HAP-1 (cell line): ENCODE measurements around the gene NHS.

Source experiments
- DNase-seq, 2 experiments: peaks; one replicate each; pipeline ENCODE4 v3.0.0-alpha.2; 2016 to 2020; ENCODE audit warnings: low spot score in 2 of 2
- H3K27me3 ChIP-seq: fragments of 250-450 bp; sonication (Bioruptor Pico); 2 replicates; pipeline ENCODE4 v1.5.1; 2020; ENCODE audit warnings: low read depth, mild to moderate bottlenecking, moderate library complexity
- H3K36me3 ChIP-seq: fragments of 250-450 bp; sonication (Bioruptor Pico); replicated peaks from 2 replicates; pipeline ENCODE4 v1.5.1; 2020; ENCODE audit warnings: mild to moderate bottlenecking
- H3K4me1 ChIP-seq: fragments of 250-450 bp; sonication (Bioruptor Pico); 2 replicates; pipeline ENCODE4 v1.5.1; 2020; ENCODE audit warnings: mild to moderate bottlenecking
- H3K4me3 ChIP-seq: fragments of 250-450 bp; sonication (Bioruptor Pico); 2 replicates; pipeline ENCODE4 v1.5.1; 2020; ENCODE audit warnings: mild to moderate bottlenecking, moderate library complexity
- H3K9me3 ChIP-seq: fragments of 250-450 bp; sonication (Bioruptor Pico); 2 replicates; pipeline ENCODE4 v1.5.1; 2020; ENCODE audit warnings: mild to moderate bottlenecking, moderate library complexity
- in situ Hi-C: fragments of 300-500 bp; cut with MboI; formaldehyde crosslinking; loops from 3 replicates; pipeline ENCODE4 v1.14.3; 2020; ENCODE audit warnings: low sequenced_read_pairs, inconsistent platforms, mixed read lengths

NHS gene

DNA sequence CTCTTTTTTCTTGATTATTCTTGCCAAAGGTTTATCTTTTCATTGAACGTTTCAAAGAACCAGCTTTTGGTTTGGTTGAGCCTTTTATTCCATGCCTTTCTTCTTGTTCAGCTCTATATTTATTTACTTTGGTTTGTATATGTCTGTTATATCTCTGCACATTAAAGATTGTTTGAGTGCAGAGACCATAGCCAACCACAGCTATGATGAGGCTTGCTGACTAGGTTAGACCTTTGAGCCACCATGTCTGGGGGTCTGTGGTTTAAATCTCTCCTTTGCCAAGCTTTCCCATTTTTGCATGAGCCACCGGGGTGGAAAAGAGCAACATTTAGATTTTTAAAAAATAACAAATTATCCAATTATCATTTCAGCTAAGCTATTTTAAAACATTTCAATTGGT is 96.1 kb downstream of the NHS start:
- H3K9me3 ChIP-seq: no peaks in the 10 kb centered on the region
- no peak for DNase-seq
- H3K4me1 ChIP-seq: no peaks in the 10 kb centered on the region
- in situ Hi-C loops: no loop called here
- no peak overlapping the region for H3K4me3 ChIP-seq
- H3K27me3 ChIP-seq: peaks cover 2% of the 10 kb centered on the region; the same call in 1 of the 2 replicates
- H3K36me3 ChIP-seq: no peaks in the 10 kb centered on the region

DNA sequence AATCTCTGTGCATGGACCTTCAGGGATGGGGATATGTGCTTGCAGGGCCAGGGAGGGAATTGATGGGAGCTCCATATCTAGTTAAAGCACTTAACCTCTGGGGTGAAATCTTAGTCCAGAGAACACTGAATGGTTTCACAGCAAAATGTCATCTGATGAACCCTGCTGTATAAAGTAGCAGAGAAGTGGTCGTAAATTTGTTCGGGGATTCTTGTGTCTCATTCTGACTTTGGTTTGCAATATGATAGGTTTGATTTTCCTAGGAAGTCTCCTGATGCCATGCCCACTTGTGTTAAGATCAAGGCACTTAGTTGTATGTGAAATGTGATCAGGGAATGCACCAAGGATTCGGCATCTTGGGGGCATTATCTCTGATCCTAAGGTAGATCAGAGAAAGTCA is 96.9 kb downstream of the NHS start:
- in situ Hi-C loops: no loop called here
- Histone ChIP-seq H3K4me3 (no peak overlapping the region), H3K4me1 (no peaks in the 10 kb centered on the region), H3K9me3 (no peaks in the 10 kb centered on the region), H3K36me3 (no peaks in the 10 kb centered on the region), H3K27me3 (no peaks in the 10 kb centered on the region)
- DNase-seq: no peak

DNA sequence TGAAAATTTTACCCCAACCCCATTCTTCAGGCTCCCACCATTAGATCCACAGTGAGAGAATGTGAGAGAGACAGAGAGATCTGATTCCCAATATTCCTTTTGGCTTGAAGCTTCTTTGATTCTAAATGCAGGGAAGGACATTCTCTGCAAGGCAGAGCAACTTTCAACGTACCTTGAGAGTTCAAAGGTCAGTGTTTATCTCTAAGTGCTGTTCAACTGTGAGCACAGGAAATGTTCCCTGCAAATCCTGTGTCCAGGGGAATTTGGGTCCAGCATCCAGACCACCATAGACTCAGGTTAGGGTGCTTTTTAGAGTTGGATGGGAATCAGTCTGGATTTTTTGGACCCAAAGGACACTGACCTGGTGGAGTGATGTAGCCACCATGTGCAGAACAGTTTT is 97.4 kb downstream of the NHS start:
- in situ Hi-C loops: no loop called here
- no peak for DNase-seq
- no peaks in the 10 kb centered on the region for H3K4me1 ChIP-seq
- no peaks in the 10 kb centered on the region for H3K9me3 ChIP-seq
- no peaks in the 10 kb centered on the region for H3K27me3 ChIP-seq
- no peak overlapping the region for H3K4me3 ChIP-seq
- H3K36me3 ChIP-seq: no peaks in the 10 kb centered on the region

DNA sequence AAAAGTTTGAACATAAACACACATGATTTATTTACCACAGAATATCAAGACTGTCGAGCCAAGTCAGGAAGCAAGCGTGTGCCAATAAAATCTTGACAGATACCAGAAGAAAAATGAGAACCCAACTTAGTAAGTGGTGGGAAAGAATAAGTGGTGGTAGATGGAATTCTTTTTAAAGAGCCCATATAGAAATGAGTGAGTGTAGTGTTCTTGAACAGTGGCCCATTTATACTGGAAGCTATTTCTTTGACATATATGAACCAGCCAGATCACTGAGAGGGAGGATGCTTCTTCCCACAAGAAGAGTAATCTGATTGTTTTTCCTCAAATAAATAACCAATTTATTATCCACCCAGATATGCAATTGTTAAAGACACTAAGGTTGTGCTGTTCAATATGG is 98.0 kb downstream of the NHS start:
- H3K36me3 ChIP-seq: no peaks in the 10 kb centered on the region
- H3K4me3 ChIP-seq: no peak overlapping the region
- no peaks in the 10 kb centered on the region for H3K4me1 ChIP-seq
- H3K9me3 ChIP-seq: no peaks in the 10 kb centered on the region
- DNase-seq: no peak
- no peaks in the 10 kb centered on the region for H3K27me3 ChIP-seq
- in situ Hi-C loops: no loop called here

DNA sequence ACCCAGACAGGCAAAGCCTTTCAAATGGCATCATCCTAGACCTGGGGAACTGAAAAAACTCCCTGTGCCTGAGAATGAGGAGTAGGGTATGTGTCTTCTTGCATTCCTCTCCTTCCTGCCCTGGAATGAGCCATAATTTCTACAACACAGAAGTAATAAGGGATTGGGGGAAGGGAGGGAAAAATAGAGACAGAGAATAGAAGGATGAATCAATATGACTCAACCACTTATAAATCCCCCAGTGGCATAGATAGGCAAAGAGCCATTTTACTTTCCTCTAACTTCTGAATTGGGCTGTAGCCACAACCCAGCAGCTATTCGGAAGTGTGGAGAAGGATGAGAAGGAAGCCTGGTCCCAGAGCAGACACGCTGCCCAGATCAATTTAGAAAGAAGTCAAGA is 99.9 kb downstream of the NHS start:
- H3K36me3 ChIP-seq: no peaks in the 10 kb centered on the region
- no peaks in the 10 kb centered on the region for H3K9me3 ChIP-seq
- DNase-seq: no peak
- in situ Hi-C loops: no loop called here
- H3K4me3 ChIP-seq: no peak overlapping the region
- no peaks in the 10 kb centered on the region for H3K27me3 ChIP-seq
- no peaks in the 10 kb centered on the region for H3K4me1 ChIP-seq

DNA sequence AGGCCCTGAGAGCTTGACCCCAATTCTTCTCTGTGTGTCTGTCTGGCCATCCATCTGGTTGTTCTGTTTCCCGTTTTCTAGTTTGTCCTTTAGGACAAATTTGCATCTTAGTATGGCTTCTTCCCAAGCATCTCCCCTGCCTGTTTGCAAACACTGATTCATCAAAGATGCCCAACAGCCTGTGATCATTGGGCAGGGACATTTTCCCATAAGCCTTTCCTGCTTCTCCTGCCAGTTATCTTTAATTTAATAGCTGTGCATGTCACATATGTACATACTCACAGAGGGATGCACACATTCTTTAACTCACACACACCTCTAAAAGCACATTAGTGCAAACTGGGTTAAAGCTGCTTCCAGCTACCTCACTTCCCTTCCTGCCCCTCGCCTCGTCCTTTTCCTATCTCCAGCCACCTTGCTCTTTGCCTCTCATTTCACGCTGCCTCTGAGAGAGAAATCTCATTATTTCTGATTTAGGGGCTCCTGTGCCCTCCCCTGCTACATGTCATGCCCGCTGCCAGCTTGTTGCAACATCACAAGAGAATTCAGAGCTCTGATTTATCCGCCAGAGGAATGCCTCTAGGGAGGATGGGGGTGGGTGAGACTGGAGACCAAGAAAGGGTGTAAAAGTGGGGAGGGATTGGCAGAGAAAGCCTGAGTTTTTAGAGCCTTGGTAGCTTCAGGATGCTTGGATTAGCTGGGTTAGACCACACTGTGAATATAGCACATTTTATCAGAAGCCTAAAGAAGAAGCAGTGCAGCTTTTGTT is 100.6 kb downstream of the NHS start:
- DNase-seq: no peak
- no peak overlapping the region for H3K4me3 ChIP-seq

DNA sequence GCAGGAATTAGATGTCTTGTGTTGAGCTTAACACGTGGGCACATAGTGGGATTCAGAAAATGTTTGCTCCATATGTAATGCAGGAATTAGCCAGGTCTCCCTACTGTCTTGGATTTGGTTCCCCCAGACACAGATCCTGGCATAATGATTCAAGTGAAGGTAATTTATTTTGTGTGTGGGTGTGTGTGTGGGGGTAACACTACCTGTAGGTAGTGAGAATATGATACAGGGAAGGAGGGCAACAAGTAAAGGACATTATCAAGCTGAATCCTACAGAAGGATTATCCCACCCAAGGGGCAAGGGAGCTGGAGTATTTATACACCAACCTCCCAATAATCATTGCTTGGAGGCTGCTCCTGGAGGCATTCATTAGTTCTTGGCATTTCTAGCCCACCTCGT is 101.4 kb downstream of the NHS start:
- H3K9me3 ChIP-seq: no peaks in the 10 kb centered on the region
- H3K27me3 ChIP-seq: peaks cover 2% of the 10 kb centered on the region; the same call in 1 of the 2 replicates
- H3K36me3 ChIP-seq: no peaks in the 10 kb centered on the region
- no peak for DNase-seq
- in situ Hi-C loops: no loop called here
- H3K4me1 ChIP-seq: no peaks in the 10 kb centered on the region
- no peak overlapping the region for H3K4me3 ChIP-seq

More for the DNA sequence above, 100.6 kb downstream of the NHS start:
- in situ Hi-C loops: no loop called here
- H3K36me3 ChIP-seq: no peaks in the 10 kb centered on the region
- H3K9me3 ChIP-seq: no peaks in the 10 kb centered on the region
- no peaks in the 10 kb centered on the region for H3K27me3 ChIP-seq
- H3K4me1 ChIP-seq: no peaks in the 10 kb centered on the region

DNA sequence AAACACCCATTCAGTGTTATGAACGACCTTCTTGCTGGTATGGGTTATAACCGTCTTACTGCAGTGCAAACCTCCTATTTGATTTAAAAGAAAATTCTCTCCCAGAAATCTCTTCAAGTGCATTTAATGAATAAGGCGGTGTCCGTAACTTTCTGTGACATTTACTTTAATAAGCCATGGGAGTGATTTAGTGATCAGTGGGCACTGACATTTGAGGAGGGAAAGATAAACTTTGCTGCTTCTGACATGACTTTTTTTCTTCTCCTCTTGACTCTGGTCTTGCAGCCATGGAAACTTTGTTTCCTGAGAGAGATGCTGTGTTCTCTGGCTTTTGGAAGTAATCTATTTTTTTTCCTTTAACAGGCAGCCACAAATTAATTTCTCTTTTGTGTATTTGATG is 106.1 kb downstream of the NHS start:
- no peaks in the 10 kb centered on the region for H3K9me3 ChIP-seq
- H3K4me3 ChIP-seq: no peak overlapping the region
- H3K27me3 ChIP-seq: peaks cover 5% of the 10 kb centered on the region
- no peaks in the 10 kb centered on the region for H3K4me1 ChIP-seq
- H3K36me3 ChIP-seq: no peaks in the 10 kb centered on the region
- in situ Hi-C loops: no loop called here
- no peak for DNase-seq

DNA sequence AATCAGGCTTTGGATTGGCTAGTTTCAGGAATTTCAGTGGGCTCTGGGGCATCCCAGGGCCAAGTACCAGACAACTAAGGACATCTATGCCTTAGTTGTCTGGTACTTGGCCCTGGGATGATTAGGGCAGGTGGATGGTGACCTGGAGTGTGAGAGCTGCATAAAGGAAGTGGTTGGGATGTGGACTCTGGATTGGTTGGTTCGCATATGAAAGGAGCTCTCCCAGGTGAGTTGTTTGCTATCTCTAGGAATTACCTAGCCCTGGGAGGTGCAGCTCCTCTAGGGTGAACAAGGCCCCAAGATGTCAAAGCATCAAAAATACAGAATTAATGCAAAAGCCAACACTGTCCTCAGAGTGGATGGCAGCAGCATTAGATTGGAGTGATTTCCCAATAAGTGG is 109.6 kb downstream of the NHS start:
- DNase-seq: no peak
- no peaks in the 10 kb centered on the region for H3K9me3 ChIP-seq
- in situ Hi-C loops: no loop called here
- no peak overlapping the region for H3K4me3 ChIP-seq
- no peaks in the 10 kb centered on the region for H3K36me3 ChIP-seq
- no peaks in the 10 kb centered on the region for H3K4me1 ChIP-seq
- peaks cover 5% of the 10 kb centered on the region for H3K27me3 ChIP-seq

DNA sequence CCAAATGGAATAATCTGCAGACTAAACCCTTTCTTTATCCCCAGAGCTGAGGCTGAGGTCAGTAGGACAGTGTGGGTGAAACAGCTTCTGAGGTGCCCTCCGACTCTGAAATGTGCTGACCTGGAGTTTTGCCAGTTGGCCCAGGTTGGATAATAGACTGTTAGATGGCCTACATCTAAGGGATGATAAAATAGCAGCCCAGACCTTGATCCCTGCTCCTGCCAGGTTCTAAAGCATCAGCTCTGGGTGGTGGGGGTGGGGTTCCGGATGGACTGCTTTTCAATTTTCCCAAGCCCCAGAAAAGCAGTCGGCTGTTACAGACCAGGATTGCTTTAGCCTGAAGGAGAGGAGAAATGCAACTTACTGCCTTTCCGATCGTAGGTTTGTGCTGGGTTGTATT is 110.4 kb downstream of the NHS start:
- DNase-seq: no peak
- in situ Hi-C loops: no loop called here
- Histone ChIP-seq H3K27me3 (peaks cover 5% of the 10 kb centered on the region), H3K36me3 (no peaks in the 10 kb centered on the region), H3K4me3 (no peak overlapping the region), H3K4me1 (no peaks in the 10 kb centered on the region), H3K9me3 (no peaks in the 10 kb centered on the region)

DNA sequence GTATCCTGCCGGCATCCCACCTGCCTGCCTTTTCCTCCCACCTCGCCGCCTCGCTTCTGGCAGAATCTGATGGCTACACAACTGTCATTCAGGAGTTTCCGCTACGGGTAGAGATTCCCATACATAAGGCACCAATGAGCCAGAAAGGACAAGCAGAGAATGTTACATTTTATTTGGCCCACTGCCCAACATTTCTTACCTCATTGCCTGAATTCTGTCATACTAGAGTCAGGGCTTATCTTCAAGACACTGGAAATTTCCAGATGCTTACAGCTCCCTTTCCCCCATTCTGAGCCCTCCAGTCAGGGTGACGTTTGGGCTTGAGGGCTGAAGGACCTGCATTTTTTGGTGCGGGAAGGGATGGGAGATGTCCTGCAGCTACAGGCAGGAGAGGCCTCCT is 113.0 kb downstream of the NHS start:
- Histone ChIP-seq H3K4me3 (no peak overlapping the region), H3K4me1 (no peaks in the 10 kb centered on the region), H3K9me3 (no peaks in the 10 kb centered on the region), H3K36me3 (no peaks in the 10 kb centered on the region), H3K27me3 (peaks cover 3% of the 10 kb centered on the region)
- in situ Hi-C loops: no loop called here
- DNase-seq: no peak

DNA sequence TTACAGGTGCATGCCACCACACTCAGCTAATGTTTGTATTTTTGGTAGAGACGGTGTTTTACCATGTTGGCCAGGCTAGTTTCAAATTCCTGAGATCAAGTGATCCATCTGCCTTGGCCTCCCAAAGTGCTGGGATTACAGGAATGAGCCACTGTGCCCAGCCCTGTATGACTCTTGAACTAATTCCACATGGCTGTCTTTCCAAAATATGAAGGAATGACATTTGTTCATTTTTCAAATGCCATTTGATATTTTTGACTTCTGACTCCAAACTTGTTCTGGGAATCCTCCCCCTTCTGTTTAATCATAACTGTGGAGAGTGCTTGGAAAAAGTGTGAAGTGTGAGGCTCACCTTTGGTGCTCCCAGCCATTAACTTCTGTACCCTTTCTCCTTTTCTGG is 119.2 kb downstream of the NHS start:
- no peaks in the 10 kb centered on the region for H3K4me1 ChIP-seq
- H3K36me3 ChIP-seq: no peaks in the 10 kb centered on the region
- peaks cover 8% of the 10 kb centered on the region; the same call in 1 of the 2 replicates for H3K27me3 ChIP-seq
- in situ Hi-C loops: no loop called here
- no peaks in the 10 kb centered on the region for H3K9me3 ChIP-seq
- DNase-seq: no peak
- H3K4me3 ChIP-seq: no peak overlapping the region

DNA sequence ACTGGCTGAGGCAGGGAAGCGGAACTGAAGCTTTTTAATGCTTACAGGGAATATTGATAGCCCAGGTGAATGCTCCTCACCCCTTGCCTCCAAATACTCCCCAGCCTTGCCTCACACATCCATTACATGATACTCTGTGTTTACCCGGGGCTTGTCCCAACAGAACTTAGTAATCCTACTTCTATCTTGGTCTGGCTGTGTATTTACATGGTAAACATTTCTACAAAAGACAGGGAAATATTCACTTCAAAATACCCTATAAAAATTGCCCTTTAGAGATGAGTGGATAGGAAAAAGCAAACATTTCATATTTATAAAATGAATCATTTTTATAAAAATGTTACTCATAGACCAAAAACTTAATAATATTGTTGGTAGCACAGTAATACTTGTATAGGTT is 120.1 kb downstream of the NHS start:
- Histone ChIP-seq H3K4me1 (no peaks in the 10 kb centered on the region), H3K9me3 (no peaks in the 10 kb centered on the region), H3K27me3 (peaks cover 8% of the 10 kb centered on the region; the same call in 1 of the 2 replicates), H3K36me3 (no peaks in the 10 kb centered on the region), H3K4me3 (no peak overlapping the region)
- DNase-seq: no peak
- in situ Hi-C loops: no loop called here

DNA sequence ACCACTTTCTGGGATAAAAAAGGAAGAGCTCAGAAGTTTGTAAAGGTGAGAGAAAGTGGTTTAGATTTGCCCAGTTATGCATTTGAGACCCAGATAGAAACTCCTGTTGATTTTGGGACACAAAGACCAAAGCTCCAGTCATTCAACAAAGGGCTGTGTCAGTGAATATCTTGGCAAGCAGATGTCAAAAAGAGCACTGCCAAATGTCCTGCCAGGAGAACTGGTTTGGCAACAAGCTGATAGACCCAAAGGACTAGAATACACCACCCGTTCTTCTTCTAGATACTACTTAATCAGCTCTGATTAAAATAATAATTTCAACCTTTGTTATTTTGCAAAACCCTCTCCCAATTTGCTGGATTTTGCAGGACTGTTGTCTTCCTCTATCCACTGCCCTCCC is 121.4 kb downstream of the NHS start:
- in situ Hi-C loops: no loop called here
- Histone ChIP-seq H3K4me1 (no peaks in the 10 kb centered on the region), H3K4me3 (no peak overlapping the region), H3K36me3 (no peaks in the 10 kb centered on the region), H3K27me3 (peaks cover 8% of the 10 kb centered on the region; the same call in 1 of the 2 replicates), H3K9me3 (no peaks in the 10 kb centered on the region)
- DNase-seq: no peak

DNA sequence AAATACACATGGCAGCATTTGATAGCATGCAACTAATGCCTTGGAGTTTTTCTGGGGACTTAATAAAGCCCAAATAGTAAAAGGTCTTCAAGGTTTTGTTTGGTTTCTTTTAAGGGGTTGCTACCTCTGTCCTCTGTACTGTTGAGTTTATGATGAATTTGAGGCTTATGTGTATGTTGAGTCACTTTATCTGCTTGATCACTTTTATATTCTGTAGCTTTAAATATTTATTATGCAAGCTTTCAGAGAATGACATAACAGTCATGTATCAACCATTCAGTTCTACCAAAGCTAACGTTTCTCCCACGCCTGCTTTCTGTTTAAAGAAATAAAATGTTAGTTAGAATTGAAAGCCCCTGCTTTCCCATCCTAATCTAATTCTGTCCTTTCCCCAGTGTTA is 122.2 kb downstream of the NHS start:
- H3K9me3 ChIP-seq: no peaks in the 10 kb centered on the region
- no peaks in the 10 kb centered on the region for H3K4me1 ChIP-seq
- H3K36me3 ChIP-seq: no peaks in the 10 kb centered on the region
- DNase-seq: no peak
- in situ Hi-C loops: no loop called here
- H3K27me3 ChIP-seq: peaks cover 8% of the 10 kb centered on the region; the same call in 1 of the 2 replicates
- no peak overlapping the region for H3K4me3 ChIP-seq
